ENCODE data around the gene NCAPH2. TPM values are rescaled to one million over a fixed set of nuclear protein-coding genes. Genes with fewer than 3 reads are reported as not detected.

NCAPH2 gene
- polyA plus RNA-seq, 3 donors, result 12.5 to 23.6 (median 18.1) TPM

- Histone ChIP-seq H3K4me3 (replicated peaks in 1 of 3; ENCODE audit: low read depth in 2 of 3, low read length in 3 of 3) (no peak overlapping the region), H3K79me2 (ENCODE audit: insufficient read depth, low read length) (peaks cover under 1% of the 10 kb centered on the region), H3K9me3 (replicated peaks in 1 of 2; ENCODE audit: control insufficient read depth in 1 of 2, insufficient read depth in 1 of 2, low read length in 2 of 2) (no peaks in the 10 kb centered on the region), H3K4me2 (replicated peaks; ENCODE audit: extremely low read depth, low read length, poor library complexity, severe bottlenecking) (no peak overlapping the region), H2AFZ (ENCODE audit: insufficient read depth, low read depth, low read length, poor library complexity, severe bottlenecking) (no peak overlapping the region), H3K27ac (ENCODE audit: low read depth in 1 of 2, low read length in 2 of 2) (no peak overlapping the region), H3K36me3 (replicated peaks in 1 of 2; ENCODE audit: control insufficient read depth in 1 of 2, insufficient read depth in 2 of 2, low read length in 2 of 2) (peaks cover 92 to 100% of the 10 kb centered on the region in 2 donors), H3K9ac (ENCODE audit: insufficient read depth, low read length, poor library complexity, severe bottlenecking) (no peak overlapping the region), H4K20me1 (ENCODE audit: insufficient read depth, low read length) (peaks cover 23% of the 10 kb centered on the region), H3K27me3 (ENCODE audit: control insufficient read depth in 2 of 2, insufficient read depth in 2 of 2, low read length in 2 of 2) (no peaks in the 10 kb centered on the region), H3K4me1 (ENCODE audit: control insufficient read depth in 1 of 2, insufficient read depth in 2 of 2, low read length in 2 of 2) (no peaks in the 10 kb centered on the region)
- Mint-ChIP-seq H3K9me3 (peaks cover 0 to 3% (median 0%) of the 10 kb centered on the region in 7 donors), H3K36me3 (peaks cover 71 to 96% of the 10 kb centered on the region in 2 donors), H3K4me1 (no peaks in the 10 kb centered on the region), H3K27me3 (ENCODE audit: low read depth in 3 of 3) (peaks cover 0 to 2% (median 0%) of the 10 kb centered on the region in 3 donors), H3K27ac (peak overlapping the region in 1 of 7 donors; percentile 23), H3K4me3 (no peak overlapping the region)
- no peak for TF ChIP-seq CTCF (IDR thresholded peaks at IDR 0.05)
- 97% methylated on average over 28 of the region's 28 CpGs for WGBS (ENCODE audit: insufficient coverage)
- no peak for DNase-seq
- intact Hi-C loops (cut with micrococcal nuclease), result no loop called here
Measured at GRCh38 chr22:50463188-50463900, 44.7 kb upstream of the NCAPH2 start.

GRCh38 chr22:50464451-50464850, 43.6 kb upstream of the NCAPH2 start:
- H3K4me1 Mint-ChIP-seq, result peaks cover 3% of the 10 kb centered on the region
- peaks cover 0 to 2% (median 0%) of the 10 kb centered on the region in 3 donors for H3K27me3 Mint-ChIP-seq (ENCODE audit: low read depth in 3 of 3)
- H3K9ac ChIP-seq (ENCODE audit: insufficient read depth, low read length, poor library complexity, severe bottlenecking), result no peak overlapping the region
- 93% methylated on average over 24 of the region's 24 CpGs for WGBS (ENCODE audit: insufficient coverage)
- H3K36me3 ChIP-seq (replicated peaks in 1 of 2; ENCODE audit: control insufficient read depth in 1 of 2, insufficient read depth in 2 of 2, low read length in 2 of 2), result peaks cover 81 to 90% of the 10 kb centered on the region in 2 donors
- no peak overlapping the region for H3K4me2 ChIP-seq (replicated peaks; ENCODE audit: extremely low read depth, low read length, poor library complexity, severe bottlenecking)
- no peak overlapping the region for H3K27ac ChIP-seq (ENCODE audit: low read depth in 1 of 2, low read length in 2 of 2)
- DNase-seq, result no peak
- no peak overlapping the region for H3K4me3 Mint-ChIP-seq
- H2AFZ ChIP-seq (ENCODE audit: insufficient read depth, low read depth, low read length, poor library complexity, severe bottlenecking), result no peak overlapping the region
- no peaks in the 10 kb centered on the region for H3K9me3 ChIP-seq (replicated peaks in 1 of 2; ENCODE audit: control insufficient read depth in 1 of 2, insufficient read depth in 1 of 2, low read length in 2 of 2)
- peaks cover 0 to under 1% of the 10 kb centered on the region in 2 donors for H3K4me1 ChIP-seq (ENCODE audit: control insufficient read depth in 1 of 2, insufficient read depth in 2 of 2, low read length in 2 of 2)
- H3K36me3 Mint-ChIP-seq, result peaks cover 63 to 89% of the 10 kb centered on the region in 2 donors
- H4K20me1 ChIP-seq (ENCODE audit: insufficient read depth, low read length), result peaks cover 34% of the 10 kb centered on the region
- H3K9me3 Mint-ChIP-seq, result peaks cover 0 to 3% (median 0%) of the 10 kb centered on the region in 7 donors
- intact Hi-C loops (cut with micrococcal nuclease), result no loop called here
- H3K4me3 ChIP-seq (replicated peaks in 1 of 3; ENCODE audit: low read depth in 2 of 3, low read length in 3 of 3), result no peak overlapping the region
- no peaks in the 10 kb centered on the region for H3K27me3 ChIP-seq (ENCODE audit: control insufficient read depth in 2 of 2, insufficient read depth in 2 of 2, low read length in 2 of 2)
- H3K79me2 ChIP-seq (ENCODE audit: insufficient read depth, low read length), result peaks cover 8% of the 10 kb centered on the region
- TF ChIP-seq CTCF (IDR thresholded peaks at IDR 0.05), result no peak
- H3K27ac Mint-ChIP-seq, result no peak overlapping the region
